MG63 (cell line): ENCODE results near the gene AP2B1. TPM values are rescaled to one million over a fixed set of nuclear protein-coding genes. Genes with fewer than 3 reads are reported as not detected.

Source experiments
- DNase-seq: peaks from one replicate; pipeline ENCODE4 v3.0.0-alpha.2; 2020
- H3K27me3 ChIP-seq: fragments of 250-450 bp; sonication (Bioruptor Pico); 2 replicates; pipeline ENCODE4 v1.5.1; 2020; ENCODE audit warnings: mild to moderate bottlenecking, moderate library complexity
- H3K36me3 ChIP-seq: fragments of 250-450 bp; sonication (Bioruptor Pico); 2 replicates; pipeline ENCODE4 v1.5.1; 2020; ENCODE audit warnings: mild to moderate bottlenecking, moderate library complexity
- H3K4me3 ChIP-seq: fragments of 250-450 bp; sonication (Bioruptor Pico); 2 replicates; pipeline ENCODE4 v1.5.1; 2020; ENCODE audit warnings: mild to moderate bottlenecking, moderate library complexity
- H3K9me3 ChIP-seq: fragments of 250-450 bp; sonication (Bioruptor Pico); 2 replicates; pipeline ENCODE4 v1.5.1; 2020; ENCODE audit warnings: mild to moderate bottlenecking, moderate library complexity
- total RNA-seq: library from RNA; depleted of rRNA; stranded (reverse); fragments of >200 nt; shearing (Covaris generic); gene quantifications from 2 replicates; pipeline ENCODE4 v1.2.3, GENCODE V29; 2014; ENCODE audit warnings: low replicate concordance

Gene AP2B1
- total RNA-seq, 1 experiment from 2014 or later, result 52.9 TPM

GRCh38 chr17:35726953-35727460, 139.9 kb downstream of the AP2B1 start:
- peaks cover 32% of the 10 kb centered on the region for H3K36me3 ChIP-seq
- no peaks in the 10 kb centered on the region for H3K27me3 ChIP-seq
- DNase-seq, result no peak
- H3K9me3 ChIP-seq, result no peaks in the 10 kb centered on the region
- H3K4me3 ChIP-seq, result no peak overlapping the region

DNA sequence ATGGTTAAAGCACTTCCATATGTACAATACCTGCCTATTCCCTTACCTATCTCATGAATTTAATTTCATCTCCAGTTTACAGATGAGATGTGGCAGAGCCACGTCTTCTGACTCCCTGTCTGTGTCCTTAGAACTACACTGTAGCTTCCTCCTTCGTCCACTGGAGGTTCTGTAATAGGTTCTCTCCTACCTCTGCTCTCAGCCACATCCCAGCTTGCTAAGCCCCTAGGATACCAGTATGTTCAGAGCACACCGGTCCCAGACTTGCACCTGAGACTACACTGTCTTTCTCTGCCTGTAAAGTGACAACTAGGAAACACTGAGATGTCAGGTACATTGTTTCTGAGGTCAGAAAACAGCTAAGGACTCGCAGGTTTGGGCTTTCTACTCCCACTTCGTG, 140.5 kb downstream of the AP2B1 start:
- Histone ChIP-seq H3K36me3 (peaks cover 32% of the 10 kb centered on the region), H3K27me3 (no peaks in the 10 kb centered on the region), H3K4me3 (no peak overlapping the region), H3K9me3 (no peaks in the 10 kb centered on the region)
- DNase-seq, result no peak

GRCh38 chr17:35728551-35728950, 141.4 kb downstream of the AP2B1 start:
- no peak for DNase-seq
- no peak overlapping the region for H3K4me3 ChIP-seq
- no peaks in the 10 kb centered on the region for H3K27me3 ChIP-seq
- no peaks in the 10 kb centered on the region for H3K9me3 ChIP-seq
- peaks cover 23% of the 10 kb centered on the region for H3K36me3 ChIP-seq

GRCh38 chr17:35729405-35729833, 142.3 kb downstream of the AP2B1 start:
- Histone ChIP-seq H3K9me3 (no peaks in the 10 kb centered on the region), H3K27me3 (no peaks in the 10 kb centered on the region), H3K36me3 (peaks cover 16% of the 10 kb centered on the region), H3K4me3 (no peak overlapping the region)
- DNase-seq, result no peak

DNA sequence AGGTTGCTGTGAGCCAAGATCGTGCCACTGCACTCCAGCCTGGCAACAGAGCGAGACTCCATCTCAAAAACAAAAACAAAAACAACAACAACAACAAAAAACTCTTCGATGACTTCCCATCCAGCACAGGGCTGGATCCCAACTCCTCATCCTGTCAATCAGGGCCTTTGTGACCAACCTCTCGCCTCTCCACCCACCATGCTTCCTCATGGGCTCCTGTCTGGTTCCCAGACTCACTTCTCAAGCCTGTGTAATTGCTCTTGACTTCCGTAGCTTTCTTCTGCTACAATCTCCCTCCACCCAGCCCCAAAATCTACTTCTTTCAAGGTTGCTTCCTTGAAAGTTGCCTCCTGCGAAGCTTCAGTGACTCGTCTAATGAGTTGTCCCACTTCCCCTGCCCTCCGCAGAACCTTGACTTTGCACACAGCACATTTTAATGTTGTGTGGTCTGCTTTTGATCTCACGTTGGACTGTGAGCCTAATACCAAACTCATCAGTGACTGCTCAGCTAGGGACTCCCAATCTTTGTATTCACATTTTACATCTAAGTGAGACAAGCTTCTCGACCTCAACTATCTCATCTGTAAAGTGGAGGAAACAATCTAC, 143.4 kb downstream of the AP2B1 start:
- no peak for DNase-seq
- Histone ChIP-seq H3K27me3 (no peaks in the 10 kb centered on the region), H3K9me3 (no peaks in the 10 kb centered on the region), H3K36me3 (peaks cover 10% of the 10 kb centered on the region), H3K4me3 (no peak overlapping the region)

GRCh38 chr17:35731239-35731916, 144.3 kb downstream of the AP2B1 start, which contains the start of gene RASL10B:
Gene RASL10B (plus strand): TSS chr17:35731639. CDS start chr17:35735185, 3,546 bp downstream.
- Histone ChIP-seq H3K4me3 (peak within 1 kb of the TSS; percentile 55), H3K27me3 (no peaks in the 10 kb centered on the region), H3K9me3 (no peaks in the 10 kb centered on the region), H3K36me3 (peaks cover 5% of the 10 kb centered on the region)
- DNase-seq, result peak; percentile 76

- no peaks in the 10 kb centered on the region for H3K27me3 ChIP-seq
- no peak for DNase-seq
- H3K9me3 ChIP-seq, result no peaks in the 10 kb centered on the region
- peak overlapping the region; percentile 55 for H3K4me3 ChIP-seq
- peaks cover under 1% of the 10 kb centered on the region for H3K36me3 ChIP-seq
Observed at GRCh38 chr17:35731917-35732805, 145.0 kb downstream of the AP2B1 start.

- DNase-seq, result no peak
- Histone ChIP-seq H3K4me3 (no peak overlapping the region), H3K27me3 (no peaks in the 10 kb centered on the region), H3K36me3 (no peaks in the 10 kb centered on the region), H3K9me3 (no peaks in the 10 kb centered on the region)
Observed at GRCh38 chr17:35732806-35733136, 145.6 kb downstream of the AP2B1 start.

GRCh38 chr17:35733366-35733765, 146.2 kb downstream of the AP2B1 start:
- no peaks in the 10 kb centered on the region for H3K36me3 ChIP-seq

GRCh38 chr17:35734396-35734795, 147.3 kb downstream of the AP2B1 start:
- DNase-seq, result no peak
- Histone ChIP-seq H3K36me3 (no peaks in the 10 kb centered on the region), H3K4me3 (no peak overlapping the region), H3K27me3 (0 out of 2 replicates have a peak, but pooled peaks cover 4% of the 10 kb centered on the region), H3K9me3 (no peaks in the 10 kb centered on the region)

More at GRCh38 chr17:35733366-35733765, 146.2 kb downstream of the AP2B1 start:
- Histone ChIP-seq H3K4me3 (no peak overlapping the region), H3K9me3 (no peaks in the 10 kb centered on the region), H3K27me3 (0 out of 2 replicates have a peak, but pooled peaks cover 4% of the 10 kb centered on the region)
- no peak for DNase-seq

DNA sequence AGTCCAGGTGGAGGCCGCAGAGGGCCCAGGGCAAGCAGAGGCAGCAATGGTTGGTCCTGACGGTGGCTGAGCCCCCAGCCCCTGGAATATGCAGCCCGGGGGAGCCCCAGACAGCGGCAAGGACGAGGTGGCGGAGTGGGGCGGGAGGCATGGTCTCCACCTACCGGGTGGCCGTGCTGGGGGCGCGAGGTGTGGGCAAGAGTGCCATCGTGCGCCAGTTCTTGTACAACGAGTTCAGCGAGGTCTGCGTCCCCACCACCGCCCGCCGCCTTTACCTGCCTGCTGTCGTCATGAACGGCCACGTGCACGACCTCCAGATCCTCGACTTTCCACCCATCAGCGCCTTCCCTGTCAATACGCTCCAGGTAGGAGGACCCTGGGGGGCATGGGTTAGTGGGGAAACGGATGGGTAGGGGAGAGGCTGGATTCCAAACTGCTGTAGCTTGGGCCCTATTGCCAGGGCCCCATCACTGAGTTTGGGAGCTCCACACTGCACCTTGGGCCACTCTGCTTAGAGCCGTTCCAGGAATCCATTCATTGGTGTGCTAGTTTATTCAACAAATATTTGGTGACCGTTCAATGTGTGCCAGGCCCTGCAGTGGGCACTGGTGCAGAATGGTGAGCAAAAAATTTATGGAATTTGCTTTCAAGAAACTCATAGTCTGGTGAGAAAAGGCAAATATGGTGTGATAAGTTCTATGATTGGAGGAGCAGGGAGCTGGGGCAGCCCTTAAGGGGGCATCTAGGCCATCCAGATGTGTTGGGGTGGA, 148.1 kb downstream of the AP2B1 start:
- DNase-seq, result no peak
- Histone ChIP-seq H3K27me3 (0 out of 2 replicates have a peak, but pooled peaks cover 5% of the 10 kb centered on the region), H3K36me3 (no peaks in the 10 kb centered on the region), H3K4me3 (no peak overlapping the region), H3K9me3 (no peaks in the 10 kb centered on the region)

DNA sequence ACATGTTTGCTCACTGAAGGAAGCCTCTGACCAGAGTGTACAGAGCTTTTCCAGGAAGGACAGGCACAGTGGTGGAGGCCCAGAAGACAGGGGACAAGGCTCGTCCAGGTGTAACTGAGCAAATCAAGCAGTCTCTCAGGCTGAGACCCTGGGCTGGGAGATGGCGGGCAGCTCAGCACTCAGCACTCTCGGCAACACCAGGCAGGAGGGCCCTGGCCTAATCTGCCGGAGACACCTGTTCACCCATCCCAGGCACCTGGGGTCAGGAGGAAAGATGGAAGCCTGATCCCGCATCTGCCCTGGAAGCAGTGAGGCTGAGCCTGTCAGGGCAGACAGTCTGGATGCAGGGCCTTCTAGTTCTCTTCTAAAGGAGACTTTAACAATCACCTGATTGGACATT, 149.1 kb downstream of the AP2B1 start:
- no peaks in the 10 kb centered on the region for H3K9me3 ChIP-seq
- no peak for DNase-seq

GRCh38 chr17:35738519-35739133, 151.5 kb downstream of the AP2B1 start:
- H3K27me3 ChIP-seq, result peaks cover 19% of the 10 kb centered on the region
- DNase-seq, result no peak
- H3K36me3 ChIP-seq, result no peaks in the 10 kb centered on the region
- no peaks in the 10 kb centered on the region for H3K9me3 ChIP-seq
- H3K4me3 ChIP-seq, result no peak overlapping the region

More for the DNA sequence above, 149.1 kb downstream of the AP2B1 start:
- no peak overlapping the region for H3K4me3 ChIP-seq
- no peaks in the 10 kb centered on the region for H3K36me3 ChIP-seq
- peaks cover 7% of the 10 kb centered on the region; the same call in 1 of the 2 replicates for H3K27me3 ChIP-seq

GRCh38 chr17:35740216-35740615, 153.1 kb downstream of the AP2B1 start:
- peaks cover 20% of the 10 kb centered on the region for H3K27me3 ChIP-seq
- H3K9me3 ChIP-seq, result no peaks in the 10 kb centered on the region
- DNase-seq, result no peak
- no peak overlapping the region for H3K4me3 ChIP-seq
- H3K36me3 ChIP-seq, result no peaks in the 10 kb centered on the region

DNA sequence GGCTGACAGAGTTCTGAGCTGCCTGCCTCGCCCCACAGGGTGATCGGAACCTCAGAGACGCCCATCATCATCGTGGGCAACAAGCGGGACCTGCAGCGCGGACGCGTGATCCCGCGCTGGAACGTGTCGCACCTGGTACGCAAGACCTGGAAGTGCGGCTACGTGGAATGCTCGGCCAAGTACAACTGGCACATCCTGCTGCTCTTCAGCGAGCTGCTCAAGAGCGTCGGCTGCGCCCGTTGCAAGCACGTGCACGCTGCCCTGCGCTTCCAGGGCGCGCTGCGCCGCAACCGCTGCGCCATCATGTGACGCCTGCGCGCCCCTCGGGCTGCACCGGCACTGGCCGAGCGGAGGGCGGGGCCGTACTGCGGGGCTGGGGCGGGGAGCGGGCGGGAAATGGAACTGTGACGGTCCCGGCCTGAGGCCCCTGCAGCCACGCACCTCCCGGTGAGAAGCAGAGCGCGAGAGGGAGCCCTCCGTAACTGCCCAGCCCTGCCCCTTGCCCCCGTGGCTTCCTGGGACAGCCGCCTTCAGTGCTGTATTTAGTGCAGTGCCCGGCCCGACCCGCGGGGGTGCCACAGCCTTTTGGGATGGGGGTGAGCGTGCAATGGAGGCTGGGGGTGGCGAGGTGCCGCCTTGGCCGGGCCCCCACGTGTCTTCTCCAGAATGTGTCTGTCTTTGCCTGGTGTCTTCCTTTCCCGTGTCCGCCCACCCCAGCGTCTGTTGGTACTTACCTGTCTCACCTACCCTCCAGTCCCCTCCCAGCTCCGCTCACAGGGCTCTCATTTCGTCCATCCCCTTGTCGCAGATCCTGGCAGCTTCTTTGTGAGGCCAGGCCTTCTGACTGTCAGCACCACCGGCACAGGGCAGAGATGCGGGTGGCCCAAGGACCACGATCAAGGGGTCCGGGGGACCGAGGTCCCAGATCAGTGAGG, 154.1 kb downstream of the AP2B1 start:
- H3K27me3 ChIP-seq, result peaks cover 20% of the 10 kb centered on the region
- H3K4me3 ChIP-seq, result no peak overlapping the region
- H3K9me3 ChIP-seq, result no peaks in the 10 kb centered on the region
- DNase-seq, result no peak
- no peaks in the 10 kb centered on the region for H3K36me3 ChIP-seq
